RWPE2 (cell line): ENCODE results near the gene SLC6A18.

ENCODE experiments used
- ATAC-seq: fragments of 200-7000 bp; cut with Tn5 transposase; 3 replicates; pipeline ENCODE4 v1.9.1; 2021; ENCODE audit warnings: low read depth
- DNase-seq: peaks from one replicate; pipeline ENCODE4 v3.0.0-alpha.2; 2020; ENCODE audit warnings: low spot score
- H3K27ac ChIP-seq: fragments of 450-650 bp; 2 replicates; pipeline ENCODE4 v1.5.1; 2017; ENCODE audit warnings: mild to moderate bottlenecking; ENCODE audit not compliant: poor library complexity, severe bottlenecking
- H3K27me3 ChIP-seq: fragments of 250-450 bp; sonication (Bioruptor Pico); 2 replicates; pipeline ENCODE4 v1.5.1; 2021; ENCODE audit warnings: mild to moderate bottlenecking, moderate library complexity; ENCODE audit not compliant: insufficient read depth, poor library complexity, severe bottlenecking
- H3K36me3 ChIP-seq: fragments of 250-450 bp; sonication (Bioruptor Pico); 2 replicates; pipeline ENCODE4 v1.5.1; 2020; ENCODE audit warnings: low read depth, mild to moderate bottlenecking, moderate library complexity
- H3K4me1 ChIP-seq: fragments of 250-450 bp; sonication (Bioruptor Pico); 2 replicates; pipeline ENCODE4 v1.5.1; 2021; ENCODE audit warnings: mild to moderate bottlenecking, moderate library complexity; ENCODE audit not compliant: insufficient read depth, poor library complexity, severe bottlenecking
- H3K4me3 ChIP-seq: fragments of 250-450 bp; sonication (Bioruptor Pico); 2 replicates; pipeline ENCODE4 v1.5.1; 2021; ENCODE audit warnings: mild to moderate bottlenecking, moderate library complexity; ENCODE audit not compliant: severe bottlenecking
- H3K9me3 ChIP-seq: fragments of 250-450 bp; sonication (Bioruptor Pico); 2 replicates; pipeline ENCODE4 v1.5.1; 2021; ENCODE audit warnings: mild to moderate bottlenecking, moderate library complexity; ENCODE audit not compliant: severe bottlenecking
- TF ChIP-seq, protein P1 (sequence below): fragments of 450-650 bp; IDR thresholded peaks from one replicate; pipeline ENCODE4 v1.5.1; 2017; ENCODE audit warnings: mild to moderate bottlenecking, moderate library complexity; ENCODE audit not compliant: poor library complexity, severe bottlenecking

SLC6A18 gene

GRCh38 chr5:1249366-1250280 is 24.4 kb downstream of the SLC6A18 start:
- Histone ChIP-seq H3K4me3 (no peak overlapping the region), H3K36me3 (no peaks in the 10 kb centered on the region), H3K27me3 (peaks cover 26% of the 10 kb centered on the region), H3K4me1 (no peaks in the 10 kb centered on the region), H3K27ac (no peak overlapping the region), H3K9me3 (no peaks in the 10 kb centered on the region)
- TF ChIP-seq, protein P1, sequence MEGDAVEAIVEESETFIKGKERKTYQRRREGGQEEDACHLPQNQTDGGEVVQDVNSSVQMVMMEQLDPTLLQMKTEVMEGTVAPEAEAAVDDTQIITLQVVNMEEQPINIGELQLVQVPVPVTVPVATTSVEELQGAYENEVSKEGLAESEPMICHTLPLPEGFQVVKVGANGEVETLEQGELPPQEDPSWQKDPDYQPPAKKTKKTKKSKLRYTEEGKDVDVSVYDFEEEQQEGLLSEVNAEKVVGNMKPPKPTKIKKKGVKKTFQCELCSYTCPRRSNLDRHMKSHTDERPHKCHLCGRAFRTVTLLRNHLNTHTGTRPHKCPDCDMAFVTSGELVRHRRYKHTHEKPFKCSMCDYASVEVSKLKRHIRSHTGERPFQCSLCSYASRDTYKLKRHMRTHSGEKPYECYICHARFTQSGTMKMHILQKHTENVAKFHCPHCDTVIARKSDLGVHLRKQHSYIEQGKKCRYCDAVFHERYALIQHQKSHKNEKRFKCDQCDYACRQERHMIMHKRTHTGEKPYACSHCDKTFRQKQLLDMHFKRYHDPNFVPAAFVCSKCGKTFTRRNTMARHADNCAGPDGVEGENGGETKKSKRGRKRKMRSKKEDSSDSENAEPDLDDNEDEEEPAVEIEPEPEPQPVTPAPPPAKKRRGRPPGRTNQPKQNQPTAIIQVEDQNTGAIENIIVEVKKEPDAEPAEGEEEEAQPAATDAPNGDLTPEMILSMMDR = no peak
- ATAC-seq (no peak), DNase-seq (no peak)

- peaks cover 3% of the 10 kb centered on the region for H3K27me3 ChIP-seq
These were observed 26.7 kb downstream of the SLC6A18 start for GRCh38 chr5:1251678-1252580.

DNA sequence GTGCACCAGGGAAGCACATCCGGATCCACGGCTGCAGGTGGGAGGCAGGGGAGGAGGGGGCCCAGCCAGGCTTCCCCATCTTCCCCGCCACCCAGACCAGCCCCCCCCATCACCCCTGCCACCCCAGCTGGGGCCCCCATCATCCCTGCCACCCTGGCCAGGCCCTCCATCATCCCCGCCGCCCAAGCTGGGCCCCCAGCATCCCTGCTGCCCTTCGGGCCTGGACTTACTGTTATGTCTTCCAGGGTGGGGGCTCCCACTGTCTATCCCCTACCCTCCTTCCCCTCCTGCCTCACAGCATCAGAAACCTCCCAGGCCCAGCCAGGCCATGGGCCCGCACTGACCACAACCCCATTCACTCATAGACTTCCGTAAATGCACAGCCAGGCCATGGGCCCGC is 27.5 kb downstream of the SLC6A18 start:
- H3K9me3 ChIP-seq = no peaks in the 10 kb centered on the region
- H3K4me3 ChIP-seq = no peak overlapping the region
- no peak overlapping the region for H3K27ac ChIP-seq
- no peaks in the 10 kb centered on the region for H3K4me1 ChIP-seq
- ATAC-seq (no peak), DNase-seq (no peak)
- H3K36me3 ChIP-seq = no peaks in the 10 kb centered on the region
- TF ChIP-seq, protein P1 = no peak
- no peaks in the 10 kb centered on the region for H3K27me3 ChIP-seq

More at GRCh38 chr5:1251678-1252580, 26.7 kb downstream of the SLC6A18 start:
- Histone ChIP-seq H3K4me1 (no peaks in the 10 kb centered on the region), H3K36me3 (no peaks in the 10 kb centered on the region), H3K27ac (no peak overlapping the region), H3K9me3 (no peaks in the 10 kb centered on the region), H3K4me3 (no peak overlapping the region)
- ATAC-seq (0 out of 3 replicates have a peak, but pooled peaks have one; percentile 7), DNase-seq (no peak)
- TF ChIP-seq, protein P1 = no peak

GRCh38 chr5:1253456-1254105 is 28.4 kb downstream of the SLC6A18 start:
- no peak overlapping the region for H3K27ac ChIP-seq
- no peaks in the 10 kb centered on the region for H3K4me1 ChIP-seq
- H3K4me3 ChIP-seq = no peak overlapping the region
- ATAC-seq (no peak), DNase-seq (no peak)
- H3K36me3 ChIP-seq = no peaks in the 10 kb centered on the region
- TF ChIP-seq, protein P1 = no peak
- no peaks in the 10 kb centered on the region for H3K27me3 ChIP-seq
- H3K9me3 ChIP-seq = no peaks in the 10 kb centered on the region
